Ovary (tissue), 3 donors: Measurements from ENCODE around the gene MTREX.

Source experiments
- CTCF ChIP-seq, 3 donors: fragments of 450-650 bp in 2 of 3; fragments of 200-600 bp in 1 of 3; IDR thresholded peaks; one replicate each; pipeline versions ENCODE4 v1.5.1 to v1.8.0; 2016 to 2022; ENCODE audit warnings: antibody characterized with exemption in 3 of 3, mild to moderate bottlenecking in 1 of 3
- POLR2A ChIP-seq: fragments of 450-650 bp; IDR thresholded peaks from one replicate; pipeline ENCODE4 v1.6.1; 2017; ENCODE audit warnings: antibody characterized with exemption, mild to moderate bottlenecking, moderate library complexity
- donor health status: DM: no; HTN: no; CAD: no.

- TF ChIP-seq CTCF (IDR thresholded peaks at IDR 0.05) (no peak), POLR2A (no peak)
Measured at GRCh38 chr5:55418994-55419968, 111.5 kb downstream of the MTREX start.
